ENCODE data around the gene PPP2R2C. TPM values are rescaled to one million over a fixed set of nuclear protein-coding genes. Genes with fewer than 3 reads are reported as not detected.
A peak's percentile ranks its signal among the peaks of the same experiment; 100 is the strongest.

The PPP2R2C gene
- total RNA-seq, 2 experiments from 2014 or later = not detected

DNA sequence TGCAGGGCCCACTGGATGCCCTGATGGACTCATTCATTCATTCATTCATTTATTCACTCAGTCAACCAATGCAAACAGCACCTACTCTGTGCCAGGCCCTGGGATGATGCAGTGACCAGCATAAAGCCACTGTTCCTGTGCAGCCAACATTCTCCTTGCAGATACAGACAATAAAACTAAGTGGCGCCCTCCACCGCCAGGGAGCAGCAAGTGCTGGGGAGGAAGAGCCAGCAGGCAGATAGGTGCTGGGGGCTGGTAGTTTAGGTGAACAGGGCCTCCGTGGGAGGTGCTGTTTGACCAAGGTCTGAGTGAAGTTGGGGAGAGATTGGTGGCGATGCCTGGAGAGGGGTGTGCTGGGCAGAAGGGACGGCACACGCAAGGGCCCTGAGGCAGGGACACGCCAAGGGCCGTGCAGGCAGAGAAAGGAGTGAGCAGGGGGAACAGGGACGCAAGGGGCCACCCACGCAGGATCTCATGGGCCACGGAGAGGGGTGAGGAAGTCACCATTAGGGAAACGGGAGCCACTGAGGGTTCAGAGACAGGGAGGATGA lies 137.3 kb downstream of the PPP2R2C start:
- DNase-seq (ENCODE audit: low spot score) = no peak

DNA sequence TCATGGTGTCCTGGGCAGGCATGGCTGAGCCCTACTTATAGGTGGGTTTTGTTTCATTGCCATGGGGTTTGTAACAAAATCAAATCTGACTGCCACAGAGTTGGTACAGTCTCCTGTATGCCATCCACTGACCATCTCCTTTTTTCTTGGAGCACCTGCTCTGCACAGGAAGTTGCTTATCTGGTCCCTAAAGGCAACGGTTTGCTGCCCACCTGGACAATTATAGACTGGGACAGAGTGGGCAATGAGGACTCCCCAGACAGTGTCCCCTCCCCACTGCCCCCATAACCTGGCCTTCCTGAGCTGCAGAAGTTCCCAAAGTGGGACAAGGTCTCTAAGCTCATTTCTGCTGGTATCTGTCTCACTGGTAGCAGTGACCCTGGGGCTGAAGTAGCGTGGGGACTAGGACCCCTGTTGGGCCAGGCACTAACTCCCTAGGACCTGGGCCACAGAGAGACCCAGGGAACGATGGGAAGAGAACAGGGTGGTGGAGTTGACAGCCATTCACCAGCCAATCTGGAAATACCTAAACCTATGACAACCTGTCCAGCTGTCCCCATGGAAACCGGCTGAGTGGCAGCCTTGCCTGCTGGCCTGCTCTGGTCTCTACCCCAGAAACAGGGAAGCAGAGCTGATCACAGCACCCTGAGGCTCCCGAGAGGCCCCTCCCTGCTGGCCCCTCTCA lies 138.1 kb downstream of the PPP2R2C start:
- ChIA-PET POLR2A (no interaction called here), CTCF (ENCODE audit: unreplicated experiment) (interaction anchor here (0.6 kb wide), 1 partner anchor 479 kb away, joined by 3 read pairs; no protein-coding TSS in a partner anchor)
- H3K79me2 ChIP-seq (ENCODE audit: insufficient read depth, low read depth, low read length) = no peaks in the 10 kb centered on the region
- TF ChIP-seq, protein P1, sequence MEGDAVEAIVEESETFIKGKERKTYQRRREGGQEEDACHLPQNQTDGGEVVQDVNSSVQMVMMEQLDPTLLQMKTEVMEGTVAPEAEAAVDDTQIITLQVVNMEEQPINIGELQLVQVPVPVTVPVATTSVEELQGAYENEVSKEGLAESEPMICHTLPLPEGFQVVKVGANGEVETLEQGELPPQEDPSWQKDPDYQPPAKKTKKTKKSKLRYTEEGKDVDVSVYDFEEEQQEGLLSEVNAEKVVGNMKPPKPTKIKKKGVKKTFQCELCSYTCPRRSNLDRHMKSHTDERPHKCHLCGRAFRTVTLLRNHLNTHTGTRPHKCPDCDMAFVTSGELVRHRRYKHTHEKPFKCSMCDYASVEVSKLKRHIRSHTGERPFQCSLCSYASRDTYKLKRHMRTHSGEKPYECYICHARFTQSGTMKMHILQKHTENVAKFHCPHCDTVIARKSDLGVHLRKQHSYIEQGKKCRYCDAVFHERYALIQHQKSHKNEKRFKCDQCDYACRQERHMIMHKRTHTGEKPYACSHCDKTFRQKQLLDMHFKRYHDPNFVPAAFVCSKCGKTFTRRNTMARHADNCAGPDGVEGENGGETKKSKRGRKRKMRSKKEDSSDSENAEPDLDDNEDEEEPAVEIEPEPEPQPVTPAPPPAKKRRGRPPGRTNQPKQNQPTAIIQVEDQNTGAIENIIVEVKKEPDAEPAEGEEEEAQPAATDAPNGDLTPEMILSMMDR (conservative IDR thresholded peaks at IDR 0.05; ENCODE audit: low read length) = peak; percentile 50; the same call in 1 of the 2 replicates
- TF ChIP-seq EZH2phosphoT487 (IDR thresholded peaks at IDR 0.05; ENCODE audit: borderline replicate concordance, low read depth, low read length) = no peak
- no peaks in the 10 kb centered on the region for H3K36me3 ChIP-seq (ENCODE audit: insufficient read depth, low read length)
- H3K4me1 ChIP-seq (ENCODE audit: insufficient read depth, low read length, poor library complexity, severe bottlenecking) = peaks cover 16% of the 10 kb centered on the region
- H3K27ac ChIP-seq (ENCODE audit: low read depth, low read length, poor library complexity, severe bottlenecking) = no peak overlapping the region
- H2AFZ ChIP-seq (ENCODE audit: low read length) = no peak overlapping the region
- H3K9me2 ChIP-seq (ENCODE audit: insufficient read depth, low read length) = no peaks in the 10 kb centered on the region
- 0 out of 2 replicates have a peak, but pooled peaks cover 6% of the 10 kb centered on the region for H3K9me3 ChIP-seq (ENCODE audit: low read length)
- H3K4me3 ChIP-seq (ENCODE audit: low read depth, low read length, poor library complexity, severe bottlenecking) = no peak overlapping the region
- no TSS peak for BruUV-seq (replicated peaks)
- no peak overlapping the region for H3K4me2 ChIP-seq (ENCODE audit: low read length)
- no peak for DNase-seq (ENCODE audit: low spot score)
- intact Hi-C loops (cut with micrococcal nuclease; ENCODE audit: unreplicated experiment) = loop anchor here (5.0 kb wide), 1 partner anchor 213 kb away; no protein-coding TSS in a partner anchor
- no peaks in the 10 kb centered on the region; the same call in 1 of the 2 replicates for H4K20me1 ChIP-seq (ENCODE audit: insufficient read depth, low read length)

More for the DNA sequence above, 137.3 kb downstream of the PPP2R2C start:
- H3K79me2 ChIP-seq (ENCODE audit: insufficient read depth, low read depth, low read length) = no peaks in the 10 kb centered on the region
- intact Hi-C loops (cut with micrococcal nuclease; ENCODE audit: unreplicated experiment) = no loop called here
- no peaks in the 10 kb centered on the region for H3K9me2 ChIP-seq (ENCODE audit: insufficient read depth, low read length)
- no peak overlapping the region for H3K4me2 ChIP-seq (ENCODE audit: low read length)
- TF ChIP-seq EZH2phosphoT487 (IDR thresholded peaks at IDR 0.05; ENCODE audit: borderline replicate concordance, low read depth, low read length) = no peak
- TF ChIP-seq, protein P1 (conservative IDR thresholded peaks at IDR 0.05; ENCODE audit: low read length) = peak; percentile 27; the same call in 1 of the 2 replicates
- no TSS peak for BruUV-seq (replicated peaks)
- H2AFZ ChIP-seq (ENCODE audit: low read length) = no peak overlapping the region
- H3K27ac ChIP-seq (ENCODE audit: low read depth, low read length, poor library complexity, severe bottlenecking) = no peak overlapping the region
- POLR2A ChIA-PET = no interaction called here
- peaks cover 16% of the 10 kb centered on the region for H3K4me1 ChIP-seq (ENCODE audit: insufficient read depth, low read length, poor library complexity, severe bottlenecking)
- H3K36me3 ChIP-seq (ENCODE audit: insufficient read depth, low read length) = no peaks in the 10 kb centered on the region
- H4K20me1 ChIP-seq (ENCODE audit: insufficient read depth, low read length) = no peaks in the 10 kb centered on the region; the same call in 1 of the 2 replicates
- CTCF ChIA-PET (ENCODE audit: unreplicated experiment) = interaction anchor here (0.6 kb wide), 1 partner anchor 479 kb away, joined by 3 read pairs; no protein-coding TSS in a partner anchor
- H3K4me3 ChIP-seq (ENCODE audit: low read depth, low read length, poor library complexity, severe bottlenecking) = no peak overlapping the region
- 0 out of 2 replicates have a peak, but pooled peaks cover 6% of the 10 kb centered on the region for H3K9me3 ChIP-seq (ENCODE audit: low read length)

All from OCI-LY7 (cell line).